Natural killer cell (primary cell): ENCODE data around the gene WDFY1. TPM values are rescaled to one million over a fixed set of nuclear protein-coding genes. Genes with fewer than 3 reads are reported as not detected.

Source experiments
- ATAC-seq, 3 donors: fragments of 150-1000 bp in 2 of 3; fragments of 200-7000 bp in 1 of 3; cut with Tn5 transposase; 1 replicate in 1 of 3; 2 replicates in 2 of 3; pipeline ENCODE4 v1.10.0; 2021; ENCODE audit warnings: mild to moderate bottlenecking in 2 of 3, moderate library complexity in 2 of 3
- DNase-seq, 2 donors: peaks; one replicate each; pipeline versions ENCODE4 v3.0.0 to v3.0.0-alpha.2; 2013 to 2021; ENCODE audit warnings: mixed read lengths in 1 of 2
- H3K27ac ChIP-seq: one replicate; pipeline ENCODE4 v1.5.1; 2013; ENCODE audit warnings: mild to moderate bottlenecking, low read length
- H3K27me3 ChIP-seq: one replicate; pipeline ENCODE4 v1.6.1; 2013; ENCODE audit warnings: low read length; ENCODE audit not compliant: control insufficient read depth, insufficient read depth
- H3K36me3 ChIP-seq: one replicate; pipeline ENCODE4 v1.6.1; 2013; ENCODE audit warnings: low read length; ENCODE audit not compliant: control insufficient read depth, insufficient read depth
- H3K4me1 ChIP-seq: one replicate; pipeline ENCODE4 v1.6.1; 2013; ENCODE audit warnings: low read length; ENCODE audit not compliant: control insufficient read depth, insufficient read depth
- H3K4me3 ChIP-seq: one replicate; pipeline ENCODE4 v1.5.1; 2013; ENCODE audit warnings: low read length
- H3K9me3 ChIP-seq: one replicate; pipeline ENCODE4 v1.6.1; 2013; ENCODE audit warnings: low read length; ENCODE audit not compliant: control insufficient read depth, insufficient read depth
- H3K27ac Mint-ChIP-seq, 2 donors: one replicate each; pipeline ENCODE4 v1.8.0; 2022; ENCODE audit warnings: mild to moderate bottlenecking in 2 of 2, mixed read lengths in 2 of 2, moderate library complexity in 1 of 2
- H3K27me3 Mint-ChIP-seq, 2 donors: one replicate each; pipeline ENCODE4 v1.8.0; 2022; ENCODE audit warnings: low read depth in 2 of 2, mixed read lengths in 2 of 2
- H3K36me3 Mint-ChIP-seq: one replicate; pipeline ENCODE4 v1.8.0; 2022; ENCODE audit warnings: mixed read lengths
- H3K4me1 Mint-ChIP-seq, 2 donors: one replicate each; pipeline ENCODE4 v1.8.0; 2022; ENCODE audit warnings: mixed read lengths in 2 of 2
- H3K4me3 Mint-ChIP-seq: one replicate; pipeline ENCODE4 v1.8.0; 2022; ENCODE audit warnings: mild to moderate bottlenecking, moderate library complexity, mixed read lengths
- H3K9me3 Mint-ChIP-seq, 2 donors: one replicate each; pipeline ENCODE4 v1.8.0; 2022; ENCODE audit warnings: mixed read lengths in 2 of 2
- WGBS: methylation state at CpG from one replicate; pipeline ENCODE4 v1.1.7; 2013; ENCODE audit warnings: missing lambda C conversion rate; ENCODE audit not compliant: insufficient coverage; 5-methylcytosine and 5-hydroxymethylcytosine counted together
- intact Hi-C: fragments of 100-400 bp; cut with micrococcal nuclease; formaldehyde crosslinking; loops from one replicate; pipeline ENCODE4 v1.14.2; 2022
- total RNA-seq, 4 donors: library from RNA; stranded (reverse); fragments of 120-200 nt in 1 of 4; gene quantifications; one replicate each; pipeline versions ENCODE4 v1.2.3 to v1.2.4, GENCODE V29; 2013 to 2022
- TF ChIP-seq, protein P1 (sequence below): fragments of 200-600 bp; IDR thresholded peaks from one replicate; pipeline ENCODE4 v1.8.0; 2022; ENCODE audit warnings: antibody characterized with exemption

WDFY1 gene, protein sequence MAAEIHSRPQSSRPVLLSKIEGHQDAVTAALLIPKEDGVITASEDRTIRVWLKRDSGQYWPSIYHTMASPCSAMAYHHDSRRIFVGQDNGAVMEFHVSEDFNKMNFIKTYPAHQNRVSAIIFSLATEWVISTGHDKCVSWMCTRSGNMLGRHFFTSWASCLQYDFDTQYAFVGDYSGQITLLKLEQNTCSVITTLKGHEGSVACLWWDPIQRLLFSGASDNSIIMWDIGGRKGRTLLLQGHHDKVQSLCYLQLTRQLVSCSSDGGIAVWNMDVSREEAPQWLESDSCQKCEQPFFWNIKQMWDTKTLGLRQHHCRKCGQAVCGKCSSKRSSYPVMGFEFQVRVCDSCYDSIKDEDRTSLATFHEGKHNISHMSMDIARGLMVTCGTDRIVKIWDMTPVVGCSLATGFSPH
- total RNA-seq: 10 to 100 TPM; 90.2 to 96.2 (median 92.0) TPM
- total RNA-seq (2013): 91.7 TPM

DNA sequence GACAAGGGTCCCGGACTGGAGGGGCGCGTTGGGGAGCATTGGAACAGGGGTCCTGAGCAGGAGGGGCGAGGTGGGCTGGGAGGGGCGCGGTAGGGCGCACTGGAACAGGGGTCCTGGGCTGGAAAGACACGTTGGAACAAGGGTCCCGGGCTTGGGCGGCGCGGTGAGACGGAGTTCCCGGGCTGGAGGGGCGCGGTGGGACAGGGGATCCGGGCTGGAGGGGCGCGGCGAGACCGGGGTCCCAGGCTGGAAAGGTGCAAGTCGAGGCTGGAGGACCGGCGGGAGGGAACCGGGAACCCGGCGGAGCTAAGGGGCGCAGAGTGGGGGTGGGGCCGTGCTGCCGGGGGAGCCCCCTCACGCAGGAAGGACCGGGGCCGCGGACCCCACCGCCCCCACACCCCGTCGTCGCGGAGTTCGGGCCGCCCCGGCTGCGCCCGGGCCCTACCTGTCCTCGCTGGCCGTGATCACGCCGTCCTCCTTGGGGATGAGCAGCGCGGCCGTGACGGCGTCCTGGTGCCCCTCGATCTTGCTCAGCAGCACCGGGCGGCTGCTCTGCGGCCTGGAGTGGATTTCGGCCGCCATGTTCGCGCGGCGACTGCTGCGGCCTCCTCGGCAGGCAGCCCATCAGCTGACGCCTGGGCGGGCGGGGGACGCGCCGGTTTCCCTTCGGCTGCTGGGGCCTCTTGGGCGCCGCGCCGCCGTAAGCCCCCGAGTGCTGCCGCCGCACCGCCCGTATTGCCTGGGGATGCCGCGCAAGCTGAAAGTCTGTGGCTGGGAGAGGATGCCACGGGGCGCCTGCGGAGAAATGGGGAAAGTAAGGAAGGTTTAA is at the start of gene WDFY1:
Gene WDFY1 (minus strand): TSS at position 633 of the 829 bp plus-strand sequence. CDS start 51 bp downstream, at position 582.
- Mint-ChIP-seq H3K27ac (peak within 1 kb of the TSS; percentile 81 to 93), H3K27me3 (no peaks in the 10 kb centered on the region), H3K4me1 (peaks cover 41 to 44% of the 10 kb centered on the region in 2 donors), H3K36me3 (no peaks in the 10 kb centered on the region), H3K4me3 (peak within 1 kb of the TSS; percentile 95), H3K9me3 (no peaks in the 10 kb centered on the region)
- no peaks in the 10 kb centered on the region for H3K9me3 ChIP-seq
- DNase-seq (peak; percentile 72 to 85), ATAC-seq (peak; percentile 73 to 92 (median 85))
- intact Hi-C loops: loop anchor here (1.0 to 5.0 kb wide), 3 partner anchors 12 to 184 kb away; partner anchors contain the start of genes AP1S3 and MRPL44
- peaks cover 44% of the 10 kb centered on the region for H3K4me1 ChIP-seq
- no peaks in the 10 kb centered on the region for H3K27me3 ChIP-seq
- peak within 1 kb of the TSS; percentile 61 for H3K27ac ChIP-seq
- TF ChIP-seq, protein P1, sequence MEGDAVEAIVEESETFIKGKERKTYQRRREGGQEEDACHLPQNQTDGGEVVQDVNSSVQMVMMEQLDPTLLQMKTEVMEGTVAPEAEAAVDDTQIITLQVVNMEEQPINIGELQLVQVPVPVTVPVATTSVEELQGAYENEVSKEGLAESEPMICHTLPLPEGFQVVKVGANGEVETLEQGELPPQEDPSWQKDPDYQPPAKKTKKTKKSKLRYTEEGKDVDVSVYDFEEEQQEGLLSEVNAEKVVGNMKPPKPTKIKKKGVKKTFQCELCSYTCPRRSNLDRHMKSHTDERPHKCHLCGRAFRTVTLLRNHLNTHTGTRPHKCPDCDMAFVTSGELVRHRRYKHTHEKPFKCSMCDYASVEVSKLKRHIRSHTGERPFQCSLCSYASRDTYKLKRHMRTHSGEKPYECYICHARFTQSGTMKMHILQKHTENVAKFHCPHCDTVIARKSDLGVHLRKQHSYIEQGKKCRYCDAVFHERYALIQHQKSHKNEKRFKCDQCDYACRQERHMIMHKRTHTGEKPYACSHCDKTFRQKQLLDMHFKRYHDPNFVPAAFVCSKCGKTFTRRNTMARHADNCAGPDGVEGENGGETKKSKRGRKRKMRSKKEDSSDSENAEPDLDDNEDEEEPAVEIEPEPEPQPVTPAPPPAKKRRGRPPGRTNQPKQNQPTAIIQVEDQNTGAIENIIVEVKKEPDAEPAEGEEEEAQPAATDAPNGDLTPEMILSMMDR: no peak
- H3K4me3 ChIP-seq: peak within 1 kb of the TSS; percentile 85
- H3K36me3 ChIP-seq: no peaks in the 10 kb centered on the region
- WGBS: under 1% methylated on average over 87 of the region's 87 CpGs

DNA sequence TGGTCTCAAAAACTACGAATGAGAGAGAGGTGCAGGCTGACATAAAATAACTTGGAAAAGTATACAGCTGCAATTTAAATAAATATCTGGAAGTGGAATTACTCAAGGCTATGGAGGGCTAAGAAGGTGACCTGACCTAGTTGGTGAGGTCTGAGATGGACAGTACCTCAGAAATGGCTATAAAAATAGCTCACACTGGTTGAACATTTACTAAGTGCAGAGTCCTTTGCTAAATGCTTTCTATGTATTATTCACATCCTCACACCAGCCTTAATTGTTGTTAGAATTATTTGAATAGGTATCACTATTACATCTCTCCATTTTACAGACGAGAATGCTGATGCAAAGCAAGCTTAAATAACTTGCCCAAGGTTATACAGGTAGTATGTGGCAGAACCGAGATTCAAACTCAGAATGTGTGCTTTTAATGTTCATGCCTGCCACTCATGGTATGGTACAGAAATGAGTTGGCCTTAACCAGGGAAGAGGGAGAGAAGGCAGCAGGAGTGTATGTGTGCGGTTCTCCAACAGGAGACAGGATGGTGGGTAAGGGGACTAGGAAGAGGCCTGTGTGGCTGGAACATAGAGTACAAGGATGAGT is 49.5 kb upstream of the WDFY1 start:
- Histone ChIP-seq H3K4me3 (no peak overlapping the region), H3K27ac (no peak overlapping the region), H3K4me1 (no peaks in the 10 kb centered on the region), H3K27me3 (no peaks in the 10 kb centered on the region), H3K36me3 (no peaks in the 10 kb centered on the region), H3K9me3 (no peaks in the 10 kb centered on the region)
- TF ChIP-seq, protein P1: no peak
- WGBS: 88% methylated on average over 4 of the region's 4 CpGs
- no peak overlapping the region for H3K27ac Mint-ChIP-seq
- DNase-seq (no peak), ATAC-seq (no peak)
- intact Hi-C loops: loop anchor here (5.0 to 10.0 kb wide), 2 partner anchors 150 to 373 kb away; no protein-coding TSS in a partner anchor
- no peaks in the 10 kb centered on the region for H3K27me3 Mint-ChIP-seq
- no peaks in the 10 kb centered on the region for H3K4me1 Mint-ChIP-seq
- no peaks in the 10 kb centered on the region for H3K9me3 Mint-ChIP-seq
- no peak overlapping the region for H3K4me3 Mint-ChIP-seq
- H3K36me3 Mint-ChIP-seq: no peaks in the 10 kb centered on the region

DNA sequence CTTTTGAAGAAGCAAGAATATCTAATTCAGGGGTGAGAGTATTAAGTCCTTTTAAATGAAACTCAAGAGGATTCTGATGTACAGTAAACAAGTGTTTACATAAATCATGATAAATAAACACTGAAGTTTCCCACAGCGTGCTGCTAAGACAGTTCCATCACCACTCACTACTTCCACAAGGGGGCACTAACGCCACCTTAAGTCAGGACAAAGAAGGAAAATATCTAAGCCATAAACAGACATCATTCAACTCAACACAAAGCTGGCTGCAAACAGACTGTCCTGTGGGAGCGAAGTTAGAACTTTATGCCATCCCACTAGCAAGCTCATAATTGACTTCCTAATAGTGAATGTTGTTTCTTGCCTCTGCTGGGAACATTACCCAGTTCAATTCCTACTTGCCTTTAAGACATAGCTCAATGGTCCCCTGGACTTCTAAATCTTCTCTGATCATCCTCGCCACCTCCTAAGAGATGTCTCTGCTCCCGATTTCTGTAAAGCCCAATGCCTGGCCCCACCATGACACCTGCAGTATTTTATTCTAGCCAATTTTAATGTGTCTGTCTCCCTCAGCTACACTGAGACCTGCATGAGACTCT is 48.6 kb upstream of the WDFY1 start:
- no peak overlapping the region for H3K27ac ChIP-seq
- peak; percentile 77 to 91 (median 83) for ATAC-seq
- H3K4me1 Mint-ChIP-seq: no peaks in the 10 kb centered on the region
- H3K4me3 Mint-ChIP-seq: no peak overlapping the region
- 40% methylated on average over 5 of the region's 5 CpGs for WGBS
- no peaks in the 10 kb centered on the region for H3K27me3 ChIP-seq
- no peaks in the 10 kb centered on the region for H3K9me3 Mint-ChIP-seq
- peak; percentile 35 to 84 for DNase-seq
- no peak overlapping the region for H3K4me3 ChIP-seq
- TF ChIP-seq, protein P1: peak; percentile 70
- no peaks in the 10 kb centered on the region for H3K4me1 ChIP-seq
- H3K36me3 Mint-ChIP-seq: no peaks in the 10 kb centered on the region
- no peaks in the 10 kb centered on the region for H3K27me3 Mint-ChIP-seq
- H3K27ac Mint-ChIP-seq: no peak overlapping the region
- intact Hi-C loops: loop anchor here (1.0 to 10.0 kb wide), 6 partner anchors 23 to 374 kb away; no protein-coding TSS in a partner anchor
- no peaks in the 10 kb centered on the region for H3K9me3 ChIP-seq
- H3K36me3 ChIP-seq: no peaks in the 10 kb centered on the region
